CD8-positive, alpha-beta memory T cell (primary cell): ENCODE measurements around the gene SPATA9. TPM values are rescaled to one million over a fixed set of nuclear protein-coding genes. Genes with fewer than 3 reads are reported as not detected.
"Not testable (repeated sequence)": the region's sequence is repeated elsewhere in the genome, so short reads cannot be mapped to it uniquely, and the experiment has no call there.

Experiments
- CTCF ChIA-PET: fragments of 350-600 bp; sonication (Branson Sonifier 250); formaldehyde crosslinking; loops from one replicate; lab custom pipeline; 2021; ENCODE audit warnings: antibody characterized with exemption; lab: Charles Lee
- POLR2A ChIA-PET: fragments of 350-600 bp; sonication (Branson Sonifier 250); formaldehyde crosslinking; loops from one replicate; lab custom pipeline; 2021; ENCODE audit warnings: antibody characterized with exemption; lab: Charles Lee
- DNase-seq, 5 donors: peaks; one replicate each; pipeline versions ENCODE4 v3.0.0 to v3.0.0-alpha.2; 2020 to 2022; ENCODE audit warnings: mixed read lengths in 1 of 5
- H3K27ac ChIP-seq: one replicate; pipeline ENCODE4 v1.7.0; 2013; ENCODE audit warnings: low read depth, mild to moderate bottlenecking, low read length, moderate library complexity
- H3K27me3 ChIP-seq: 2 replicates; pipeline ENCODE4 v1.7.0; 2013; ENCODE audit warnings: low read length, mild to moderate bottlenecking; ENCODE audit not compliant: insufficient read depth, poor library complexity, severe bottlenecking
- H3K36me3 ChIP-seq: 2 replicates; pipeline ENCODE4 v1.7.0; 2013; ENCODE audit warnings: mild to moderate bottlenecking, low read length, moderate library complexity; ENCODE audit not compliant: insufficient read depth
- H3K4me1 ChIP-seq: 2 replicates; pipeline ENCODE4 v1.7.0; 2013; ENCODE audit warnings: mild to moderate bottlenecking, low read length, moderate library complexity; ENCODE audit not compliant: insufficient read depth
- H3K4me3 ChIP-seq: 2 replicates; pipeline ENCODE4 v1.7.0; 2013; ENCODE audit warnings: mild to moderate bottlenecking, low read length
- H3K9me3 ChIP-seq: 2 replicates; pipeline ENCODE4 v1.7.0; 2013; ENCODE audit warnings: mild to moderate bottlenecking, low read length
- H3K27ac Mint-ChIP-seq, 8 donors: one replicate each; pipeline ENCODE4 v1.8.0; 2020 to 2021; ENCODE audit warnings: mixed read lengths in 8 of 8, mild to moderate bottlenecking in 6 of 8, inconsistent platforms in 3 of 8, moderate library complexity in 3 of 8
- H3K27me3 Mint-ChIP-seq, 2 donors: one replicate each; pipeline ENCODE4 v1.8.0; 2020 to 2021; ENCODE audit warnings: mixed read lengths in 2 of 2, mild to moderate bottlenecking in 1 of 2, moderate library complexity in 1 of 2
- H3K36me3 Mint-ChIP-seq, 3 donors: one replicate each; pipeline ENCODE4 v1.8.0; 2020 to 2021; ENCODE audit warnings: mixed read lengths in 3 of 3, inconsistent platforms in 1 of 3, mild to moderate bottlenecking in 1 of 3
- H3K4me1 Mint-ChIP-seq, 3 donors: one replicate each; pipeline ENCODE4 v1.8.0; 2020 to 2021; ENCODE audit warnings: mixed read lengths in 3 of 3, inconsistent platforms in 1 of 3, mild to moderate bottlenecking in 1 of 3
- H3K4me3 Mint-ChIP-seq, 7 donors: one replicate each; pipeline ENCODE4 v1.8.0; 2020 to 2021; ENCODE audit warnings: mixed read lengths in 7 of 7, mild to moderate bottlenecking in 6 of 7, moderate library complexity in 4 of 7, inconsistent platforms in 2 of 7
- H3K9me3 Mint-ChIP-seq, 5 donors: one replicate each; pipeline ENCODE4 v1.8.0; 2020 to 2022; ENCODE audit warnings: mixed read lengths in 5 of 5, mild to moderate bottlenecking in 3 of 5, moderate library complexity in 2 of 5, inconsistent platforms in 1 of 5
- polyA plus RNA-seq: library from polyadenylated mRNA; unstranded; fragments of 300-500 nt; fragmentation: Illumina TruSeq; gene quantifications from one replicate; pipeline ENCODE4 v1.2.3, GENCODE V29; 2021
- total RNA-seq, 2 experiments: library from RNA; stranded (reverse); gene quantifications; one replicate each; pipeline ENCODE4 v1.2.3, GENCODE V29; 2021

Gene SPATA9
- total and polyA plus RNA-seq, 3 experiments from 2014 or later, result not detected

GRCh38 chr5:95712347-95712958 lies 29.7 kb upstream of the SPATA9 start:
- no peak for DNase-seq

GRCh38 chr5:95711501-95712346 lies 28.9 kb upstream of the SPATA9 start:
- CTCF ChIA-PET, result no interaction called here
- POLR2A ChIA-PET, result no interaction called here
- no peak for DNase-seq
- Histone ChIP-seq H3K27me3 (no peaks in the 10 kb centered on the region), H3K9me3 (no peaks in the 10 kb centered on the region), H3K4me3 (no peak overlapping the region), H3K27ac (peak overlapping the region; percentile 84), H3K4me1 (peaks cover under 1% of the 10 kb centered on the region), H3K36me3 (no peaks in the 10 kb centered on the region)
- no peaks in the 10 kb centered on the region for H3K36me3 Mint-ChIP-seq
- H3K27me3 Mint-ChIP-seq, result peaks cover 2 to 11% of the 10 kb centered on the region in 2 donors
- no peak overlapping the region for H3K27ac Mint-ChIP-seq
- no peak overlapping the region for H3K4me3 Mint-ChIP-seq
- H3K4me1 Mint-ChIP-seq, result peaks cover 1 to 15% (median 8%) of the 10 kb centered on the region in 3 donors
- no peaks in the 10 kb centered on the region for H3K9me3 Mint-ChIP-seq

More at GRCh38 chr5:95712347-95712958, 29.7 kb upstream of the SPATA9 start:
- Histone ChIP-seq H3K27ac (peak overlapping the region; percentile 84), H3K4me1 (peaks cover 8% of the 10 kb centered on the region), H3K4me3 (no peak overlapping the region), H3K27me3 (no peaks in the 10 kb centered on the region), H3K9me3 (no peaks in the 10 kb centered on the region), H3K36me3 (no peaks in the 10 kb centered on the region)
- ChIA-PET POLR2A (no interaction called here), CTCF (no interaction called here)
- Mint-ChIP-seq H3K4me3 (no peak overlapping the region), H3K36me3 (no peaks in the 10 kb centered on the region), H3K4me1 (peaks cover 1 to 15% (median 8%) of the 10 kb centered on the region in 3 donors), H3K27ac (no peak overlapping the region), H3K9me3 (no peaks in the 10 kb centered on the region), H3K27me3 (peaks cover 2 to 11% of the 10 kb centered on the region in 2 donors)

GRCh38 chr5:95710651-95711500 lies 28.1 kb upstream of the SPATA9 start:
- H3K4me3 Mint-ChIP-seq, H3K9me3 ChIP-seq, H3K36me3 ChIP-seq, H3K4me1 Mint-ChIP-seq, DNase-seq, POLR2A ChIA-PET, H3K27me3 ChIP-seq, H3K4me1 ChIP-seq, CTCF ChIA-PET, H3K4me3 ChIP-seq, H3K36me3 Mint-ChIP-seq, H3K9me3 Mint-ChIP-seq: not testable (repeated sequence)
- H3K27me3 Mint-ChIP-seq, result peaks cover 2 to 11% of the 10 kb centered on the region in 2 donors
- peak overlapping the region; percentile 84 for H3K27ac ChIP-seq
- peak overlapping the region in 1 of 8 donors; percentile 85 for H3K27ac Mint-ChIP-seq

- no peaks in the 10 kb centered on the region for H3K9me3 Mint-ChIP-seq
- Histone ChIP-seq H3K4me3 (no peak overlapping the region), H3K4me1 (no peaks in the 10 kb centered on the region), H3K27ac (peak overlapping the region; percentile 84), H3K27me3 (no peaks in the 10 kb centered on the region), H3K9me3 (no peaks in the 10 kb centered on the region), H3K36me3 (no peaks in the 10 kb centered on the region)
- no peaks in the 10 kb centered on the region for H3K36me3 Mint-ChIP-seq
- ChIA-PET POLR2A (no interaction called here), CTCF (no interaction called here)
- H3K27ac Mint-ChIP-seq, result no peak overlapping the region
- no peak for DNase-seq
- peaks cover 2 to 11% of the 10 kb centered on the region in 2 donors for H3K27me3 Mint-ChIP-seq
- no peak overlapping the region for H3K4me3 Mint-ChIP-seq
- peaks cover 0 to 1% (median 0%) of the 10 kb centered on the region in 3 donors for H3K4me1 Mint-ChIP-seq
Observed at GRCh38 chr5:95709967-95710650, 27.3 kb upstream of the SPATA9 start.

GRCh38 chr5:95708876-95709275 lies 26.1 kb upstream of the SPATA9 start:
- CTCF ChIA-PET, result no interaction called here
- POLR2A ChIA-PET, result no interaction called here

GRCh38 chr5:95707534-95708188 lies 24.9 kb upstream of the SPATA9 start:
- DNase-seq, H3K4me3 Mint-ChIP-seq, H3K9me3 ChIP-seq, CTCF ChIA-PET, H3K36me3 Mint-ChIP-seq, H3K27ac ChIP-seq, H3K4me3 ChIP-seq, H3K36me3 ChIP-seq, H3K27ac Mint-ChIP-seq, H3K27me3 ChIP-seq, H3K4me1 ChIP-seq, H3K9me3 Mint-ChIP-seq, POLR2A ChIA-PET, H3K4me1 Mint-ChIP-seq: not testable (repeated sequence)
- peaks cover 2 to 20% of the 10 kb centered on the region in 2 donors for H3K27me3 Mint-ChIP-seq

More at GRCh38 chr5:95708876-95709275, 26.1 kb upstream of the SPATA9 start:
- Mint-ChIP-seq H3K9me3 (no peaks in the 10 kb centered on the region), H3K4me1 (no peaks in the 10 kb centered on the region), H3K27ac (no peak overlapping the region), H3K36me3 (no peaks in the 10 kb centered on the region), H3K27me3 (peaks cover 2 to 16% of the 10 kb centered on the region in 2 donors), H3K4me3 (no peak overlapping the region)
- H3K36me3 ChIP-seq, result no peaks in the 10 kb centered on the region
- no peak overlapping the region for H3K27ac ChIP-seq
- H3K4me1 ChIP-seq, result no peaks in the 10 kb centered on the region
- no peaks in the 10 kb centered on the region for H3K27me3 ChIP-seq
- DNase-seq, result no peak
- H3K4me3 ChIP-seq, result no peak overlapping the region
- no peaks in the 10 kb centered on the region for H3K9me3 ChIP-seq

GRCh38 chr5:95707055-95707454 lies 24.3 kb upstream of the SPATA9 start:
- ChIA-PET CTCF (no interaction called here), POLR2A (no interaction called here)
- no peaks in the 10 kb centered on the region for H3K4me1 ChIP-seq
- peaks cover 2 to 20% of the 10 kb centered on the region in 2 donors for H3K27me3 Mint-ChIP-seq
- peak overlapping the region; percentile 19 for H3K27ac ChIP-seq
- H3K4me1 Mint-ChIP-seq, result no peaks in the 10 kb centered on the region
- H3K27ac Mint-ChIP-seq, result no peak overlapping the region
- DNase-seq, result no peak
- H3K9me3 Mint-ChIP-seq, result no peaks in the 10 kb centered on the region
- H3K4me3 ChIP-seq, result no peak overlapping the region
- no peaks in the 10 kb centered on the region for H3K36me3 Mint-ChIP-seq
- no peak overlapping the region for H3K4me3 Mint-ChIP-seq
- H3K27me3 ChIP-seq, result no peaks in the 10 kb centered on the region
- H3K36me3 ChIP-seq, result no peaks in the 10 kb centered on the region
- H3K9me3 ChIP-seq, result no peaks in the 10 kb centered on the region
